Measurements from ENCODE around the gene SAMD3.
A peak's percentile ranks its signal among the peaks of the same experiment; 100 is the strongest.
"Not testable (repeated sequence)": the region's sequence is repeated elsewhere in the genome, so short reads cannot be mapped to it uniquely, and the experiment has no call there.

The SAMD3 gene

GRCh38 chr6:130211691-130212090 is 11.1 kb downstream of the SAMD3 start:
- no peak for DNase-seq (ENCODE audit: low read depth in 2 of 2)

- DNase-seq (ENCODE audit: low read depth in 2 of 2) = no peak
Measured at GRCh38 chr6:130207979-130208649, 14.6 kb downstream of the SAMD3 start.

GRCh38 chr6:130206479-130206878 is 16.3 kb downstream of the SAMD3 start:
- DNase-seq (ENCODE audit: low read depth in 2 of 2) = no peak

- no peak for DNase-seq (ENCODE audit: low read depth in 2 of 2)
Measured at GRCh38 chr6:130204322-130204721, 18.4 kb downstream of the SAMD3 start.

- no peak for DNase-seq (ENCODE audit: low read depth in 2 of 2)
Measured at GRCh38 chr6:130203370-130203769, 19.4 kb downstream of the SAMD3 start.

GRCh38 chr6:130202782-130203181 is 20.0 kb downstream of the SAMD3 start:
- DNase-seq (ENCODE audit: low read depth in 2 of 2) = peak in 1 of 2 donors; percentile 28

GRCh38 chr6:130200020-130200419 is 22.7 kb downstream of the SAMD3 start:
- DNase-seq (ENCODE audit: low read depth in 2 of 2) = no peak

GRCh38 chr6:130198483-130199035 is 24.2 kb downstream of the SAMD3 start:
- no peak for DNase-seq (ENCODE audit: low read depth in 2 of 2)

GRCh38 chr6:130197816-130198482 is 24.8 kb downstream of the SAMD3 start:
- DNase-seq (ENCODE audit: low read depth in 2 of 2) = not testable (repeated sequence)

- DNase-seq (ENCODE audit: low read depth in 2 of 2) = not testable (repeated sequence)
Measured at GRCh38 chr6:130194434-130194833, 28.3 kb downstream of the SAMD3 start.

GRCh38 chr6:130190701-130191690 is 31.8 kb downstream of the SAMD3 start:
- DNase-seq (ENCODE audit: low read depth in 2 of 2) = no peak

- DNase-seq (ENCODE audit: low read depth in 2 of 2) = no peak
Measured at GRCh38 chr6:130189531-130190397, 33.0 kb downstream of the SAMD3 start.

- DNase-seq (ENCODE audit: low read depth in 2 of 2) = no peak
Measured at GRCh38 chr6:130188207-130188899, 34.4 kb downstream of the SAMD3 start.

- no peak for DNase-seq (ENCODE audit: low read depth in 2 of 2)
Measured at GRCh38 chr6:130187335-130188206, 35.2 kb downstream of the SAMD3 start.

GRCh38 chr6:130185658-130186057 is 37.1 kb downstream of the SAMD3 start:
- no peak for DNase-seq (ENCODE audit: low read depth in 2 of 2)

GRCh38 chr6:130183271-130184222 is 39.2 kb downstream of the SAMD3 start:
- DNase-seq (ENCODE audit: low read depth in 2 of 2) = peak in 1 of 2 donors; percentile 10

- DNase-seq (ENCODE audit: low read depth in 2 of 2) = no peak
Measured at GRCh38 chr6:130182466-130182865, 40.3 kb downstream of the SAMD3 start.

GRCh38 chr6:130178692-130179091 is 44.1 kb downstream of the SAMD3 start:
- no peak for DNase-seq (ENCODE audit: low read depth in 2 of 2)
